Endothelial cell of umbilical vein (primary cell): ENCODE data around the gene ACOT7. TPM values are rescaled to one million over a fixed set of nuclear protein-coding genes. Genes with fewer than 3 reads are reported as not detected.

ENCODE experiments used
- BruUV-seq: library from RNA; stranded (reverse); fragments of 400-500 nt; replicated peaks from 2 replicates; lab custom pipeline; 2021; lab: Mats Ljungman, UMichigan
- CTCF ChIA-PET: fragments of 300-600, 350-600 bp; sonication (Branson Sonifier 250); formaldehyde crosslinking; loops from one replicate; lab custom pipeline; 2021; ENCODE audit warnings: antibody characterized with exemption, inconsistent platforms; lab: Charles Lee
- POLR2A ChIA-PET: fragments of 300-600, 350-600 bp; sonication (Branson Sonifier 250); formaldehyde crosslinking; loops from one replicate; lab custom pipeline; 2021; ENCODE audit warnings: antibody characterized with exemption, inconsistent platforms; lab: Charles Lee
- DNase-seq: peaks from one replicate; pipeline ENCODE4 v3.0.0-alpha.2; 2011; ENCODE audit warnings: low read depth, low spot score
- FAIRE-seq: peaks from 2 replicates; lab custom pipeline; 2011; peaks lifted over from hg19 to GRCh38; lab: Jason Lieb, UNC
- H2AFZ ChIP-seq: 2 replicates; pipeline ENCODE4 v1.6.0; 2012; ENCODE audit warnings: low read depth, low read length, control low read depth, inconsistent platforms
- H3K27ac ChIP-seq: 2 replicates; pipeline ENCODE4 v1.5.1; 2011; ENCODE audit warnings: low read depth, mild to moderate bottlenecking, control low read depth, low read length, moderate library complexity; ENCODE audit not compliant: insufficient read depth
- H3K27me3 ChIP-seq, 2 experiments: 2 replicates each; pipeline versions ENCODE4 v1.6.0 to v1.6.1; 2011; ENCODE audit warnings: low read length in 2 of 2, mixed read lengths in 1 of 2; ENCODE audit not compliant: control insufficient read depth in 2 of 2, insufficient read depth in 2 of 2
- H3K36me3 ChIP-seq, 2 experiments: 2 replicates in 1 of 2; 3 replicates in 1 of 2; pipeline ENCODE4 v1.5.1; 2011; ENCODE audit warnings: low read length in 2 of 2, mild to moderate bottlenecking in 1 of 2, moderate library complexity in 1 of 2; ENCODE audit not compliant: control insufficient read depth in 2 of 2, insufficient read depth in 2 of 2; ENCODE audit errors: extremely low read depth in 1 of 2
- H3K4me1 ChIP-seq: 3 replicates; pipeline ENCODE4 v1.5.1; 2011; ENCODE audit warnings: mild to moderate bottlenecking, low read length; ENCODE audit not compliant: control insufficient read depth, insufficient read depth; ENCODE audit errors: extremely low read depth
- H3K4me2 ChIP-seq: 2 replicates; pipeline ENCODE4 v1.6.1; 2011; ENCODE audit warnings: low read length, control low read depth, mixed read lengths; ENCODE audit not compliant: insufficient read depth
- H3K4me3 ChIP-seq, 3 experiments: fragments of 200-600 bp in 1 of 3; sonication (generic), shearing (Covaris generic) in 1 of 3; replicated peaks in 1 of 3; 2 replicates each; pipeline ENCODE4 v1.5.1; 2011 to 2016; ENCODE audit warnings: control low read depth in 3 of 3, low read length in 3 of 3, mild to moderate bottlenecking in 2 of 3, inconsistent platforms in 1 of 3, low read depth in 1 of 3, moderate library complexity in 1 of 3; ENCODE audit not compliant: insufficient read depth in 1 of 3
- H3K79me2 ChIP-seq: 2 replicates; pipeline ENCODE4 v1.6.0; 2012; ENCODE audit warnings: low read length, inconsistent platforms; ENCODE audit not compliant: control insufficient read depth, insufficient read depth
- H3K9ac ChIP-seq: replicated peaks from 2 replicates; pipeline ENCODE3; 2011; ENCODE audit warnings: low read length, control low read depth; ENCODE audit not compliant: insufficient read depth; ENCODE audit errors: extremely low read depth
- H3K9me1 ChIP-seq: replicated peaks from 3 replicates; pipeline ENCODE4 v1.6.0; 2011; ENCODE audit warnings: mild to moderate bottlenecking, low read length; ENCODE audit not compliant: control insufficient read depth, insufficient read depth; ENCODE audit errors: extremely low read depth
- H3K9me3 ChIP-seq: replicated peaks from 2 replicates; pipeline ENCODE4 v1.5.1; 2012; ENCODE audit warnings: low read length, inconsistent platforms; ENCODE audit not compliant: control insufficient read depth, insufficient read depth
- H4K20me1 ChIP-seq: replicated peaks from 2 replicates; pipeline ENCODE3; 2011; ENCODE audit warnings: mild to moderate bottlenecking, low read length; ENCODE audit not compliant: control insufficient read depth, insufficient read depth; ENCODE audit errors: extremely low read depth
- CTCF ChIP-seq, 2 donors: IDR thresholded peaks; 1 replicate in 1 of 2; 2 replicates in 1 of 2; pipeline ENCODE4 v1.5.1; 2011; ENCODE audit warnings: low read length in 2 of 2, mild to moderate bottlenecking in 2 of 2, moderate library complexity in 2 of 2, control low read depth in 1 of 2, inconsistent platforms in 1 of 2, low read depth in 1 of 2; ENCODE audit not compliant: insufficient read depth in 1 of 2; ENCODE audit errors: extremely low read depth in 1 of 2
- EZH2 ChIP-seq: IDR thresholded peaks from 2 replicates; pipeline ENCODE4 v1.6.1; 2012; ENCODE audit warnings: borderline replicate concordance, low read depth, mild to moderate bottlenecking, moderate library complexity, low read length, inconsistent platforms; ENCODE audit not compliant: severe bottlenecking
- JUN ChIP-seq: IDR thresholded peaks from 2 replicates; pipeline ENCODE4 v1.6.1; 2011; ENCODE audit warnings: borderline replicate concordance, low read depth; ENCODE audit not compliant: insufficient read length, insufficient read depth
- MAX ChIP-seq: IDR thresholded peaks from 2 replicates; pipeline ENCODE4 v1.6.1; 2011; ENCODE audit not compliant: insufficient read depth, insufficient read length
- POLR2A ChIP-seq: IDR thresholded peaks from 2 replicates; pipeline ENCODE4 v1.6.1; 2012; ENCODE audit warnings: low read depth, mild to moderate bottlenecking, control low read depth, low read length
- POLR2AphosphoS5 ChIP-seq: IDR thresholded peaks from 2 replicates; pipeline ENCODE4 v1.6.1; 2012; ENCODE audit warnings: low read depth, mild to moderate bottlenecking, control low read depth, low read length, moderate library complexity; ENCODE audit not compliant: insufficient read depth
- dilution Hi-C: fragments of 300-500 bp; cut with MboI; formaldehyde crosslinking; loops from one replicate; pipeline ENCODE4 v1.15.0; 2019; ENCODE audit warnings: low sequenced_read_pairs; ENCODE audit not compliant: extremely low pct_ligation_motif_present
- intact Hi-C: fragments of 100-400 bp; cut with micrococcal nuclease; formaldehyde crosslinking; loops from one replicate; pipeline ENCODE4 v1.10.0; 2022
- polyA plus RNA-seq, 4 experiments: library from polyadenylated mRNA; depleted of rRNA in 3 of 4; stranded (reverse) in 3 of 4; unstranded in 1 of 4; fragments of >200 nt; gene quantifications; 2 replicates each; pipeline versions ENCODE4 v1.2.1 to v1.2.3, GENCODE V29; 2011 to 2012; ENCODE audit warnings: missing spikeins in 1 of 4
- total RNA-seq: library from RNA; stranded (reverse); gene quantifications from 2 replicates; pipeline ENCODE4 v1.2.3, GENCODE V29; 2021

The ACOT7 gene
- total and polyA plus RNA-seq, 2 donors (not counting 3 experiments of a cell fraction or from before 2014, with no cell fraction given) = 69.4 to 105 TPM

- Histone ChIP-seq H3K9me3 (no peaks in the 10 kb centered on the region), H4K20me1 (no peaks in the 10 kb centered on the region), H3K9ac (no peak overlapping the region), H3K4me2 (no peak overlapping the region), H2AFZ (no peak overlapping the region), H3K27ac (no peak overlapping the region), H3K79me2 (no peaks in the 10 kb centered on the region), H3K4me1 (peaks cover 5% of the 10 kb centered on the region), H3K27me3 (peaks cover 23 to 30% of the 10 kb centered on the region in 2 experiments), H3K4me3 (no peak overlapping the region), H3K36me3 (no peaks in the 10 kb centered on the region), H3K9me1 (no peaks in the 10 kb centered on the region)
- DNase-seq = no peak
- no peak for TF ChIP-seq POLR2A
- TF ChIP-seq EZH2 = no peak
- TF ChIP-seq JUN = no peak
- no peak for TF ChIP-seq POLR2AphosphoS5
- no peak for TF ChIP-seq CTCF (IDR thresholded peaks at IDR 0.05; ENCODE audit: extremely low read depth in 1 of 2, insufficient read depth in 1 of 2, low read depth in 1 of 2, low read length in 2 of 2)
- TF ChIP-seq MAX = no peak
- intact Hi-C loops = no loop called here
- FAIRE-seq = no peak
- dilution Hi-C loops = no loop called here
- ChIA-PET POLR2A (interaction anchor here (0.6 kb wide), 1 partner anchor 216 kb away, joined by 3 read pairs; no protein-coding TSS in a partner anchor), CTCF (interaction anchor here (0.9 to 7.8 kb wide), 23 partner anchors 9 to 254 kb away, joined by 3 to 208 read pairs (median 11); partner anchors contain the start of genes ACOT7, GPR153 and RNF207)
- no TSS peak for BruUV-seq
Observed at GRCh38 chr1:6247651-6248050, 145.9 kb downstream of the ACOT7 start.
